DMS 273 (cell line): ENCODE measurements around the gene CEP68.
"Not testable (repeated sequence)": the region's sequence is repeated elsewhere in the genome, so short reads cannot be mapped to it uniquely, and the experiment has no call there.

Experiments
- DNase-seq: peaks from one replicate; lab custom pipeline; 2025; ENCODE audit not compliant: unreplicated experiment; lab: John Stamatoyannopoulos, UW

Gene CEP68

GRCh38 chr2:65129286-65129825, 73.1 kb downstream of the CEP68 start:
- DNase-seq: peak; percentile 60

- DNase-seq: peak; percentile 100
These were observed 73.8 kb downstream of the CEP68 start, which contains the start of gene RAB1A for GRCh38 chr2:65129826-65130663. TSS of gene RAB1A (minus strand) at chr2:65130106. CDS start at chr2:65129915, 191 bp downstream.

- DNase-seq: no peak
These were observed 74.5 kb downstream of the CEP68 start for GRCh38 chr2:65130664-65131175.

GRCh38 chr2:65132930-65133329, 76.7 kb downstream of the CEP68 start:
- DNase-seq: not testable (repeated sequence)

- DNase-seq: no peak
These were observed 77.4 kb downstream of the CEP68 start for GRCh38 chr2:65133626-65134025.

GRCh38 chr2:65134158-65134557, 77.9 kb downstream of the CEP68 start:
- DNase-seq: no peak

GRCh38 chr2:65136253-65136652, 80.0 kb downstream of the CEP68 start:
- no peak for DNase-seq
